SH-SY5Y (cell line): Measurements from ENCODE around the gene MOB3B.

Experiments used
- GATA2 ChIP-seq: IDR thresholded peaks from 2 replicates; pipeline ENCODE4 v1.6.1; 2011; ENCODE audit warnings: mild to moderate bottlenecking, low read depth, low read length
- GATA3 ChIP-seq: IDR thresholded peaks from 2 replicates; pipeline ENCODE4 v1.6.1; 2011; ENCODE audit warnings: low read depth, mild to moderate bottlenecking, low read length, moderate library complexity

GRCh38 chr9:27352457-27353165 lies 177.0 kb downstream of the MOB3B start:
- TF ChIP-seq GATA3 (no peak), GATA2 (no peak)
